HG02623 (cell line): ENCODE data around the gene BNC2.

Source experiments
- ATAC-seq: cut with Tn5 transposase; IDR thresholded peaks from one replicate; pipeline ENCODE4 v1.9.1; 2021; ENCODE audit warnings: moderate library complexity; ENCODE audit not compliant: unreplicated experiment

BNC2 gene

DNA sequence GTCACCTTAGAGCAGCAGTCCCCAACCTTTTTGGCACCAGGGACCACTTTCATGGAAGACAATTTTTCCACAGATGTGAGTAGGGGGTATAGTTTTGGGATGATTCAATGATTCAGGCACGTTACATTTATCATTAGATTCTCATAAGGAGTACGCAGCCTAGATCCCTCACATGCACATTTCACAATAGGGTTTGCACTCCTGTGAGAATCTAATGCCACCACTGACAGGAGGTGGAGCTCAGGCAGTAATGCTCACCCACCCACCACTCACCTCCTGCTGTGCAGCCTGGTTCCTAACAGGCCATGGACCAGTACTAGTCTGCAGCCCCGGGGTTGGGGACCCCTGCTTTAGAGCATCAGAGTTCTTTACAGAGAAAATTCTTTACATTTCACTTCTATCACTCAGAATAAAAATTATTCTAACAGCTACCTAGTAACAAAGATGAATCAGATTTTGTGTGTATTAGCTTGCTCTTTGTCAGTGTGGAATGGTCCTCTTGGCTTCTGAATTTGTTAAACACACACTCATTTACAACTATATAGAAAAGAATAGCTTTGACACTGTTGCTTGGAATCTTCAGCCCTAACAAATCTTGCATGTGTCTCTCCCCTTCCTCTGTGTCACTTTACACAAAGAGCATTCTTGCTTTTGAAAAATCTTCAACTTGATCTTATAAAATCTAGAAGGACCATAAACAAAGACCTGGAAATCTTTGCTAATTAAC, 438.6 kb downstream of the BNC2 start:
- no peak for ATAC-seq

DNA sequence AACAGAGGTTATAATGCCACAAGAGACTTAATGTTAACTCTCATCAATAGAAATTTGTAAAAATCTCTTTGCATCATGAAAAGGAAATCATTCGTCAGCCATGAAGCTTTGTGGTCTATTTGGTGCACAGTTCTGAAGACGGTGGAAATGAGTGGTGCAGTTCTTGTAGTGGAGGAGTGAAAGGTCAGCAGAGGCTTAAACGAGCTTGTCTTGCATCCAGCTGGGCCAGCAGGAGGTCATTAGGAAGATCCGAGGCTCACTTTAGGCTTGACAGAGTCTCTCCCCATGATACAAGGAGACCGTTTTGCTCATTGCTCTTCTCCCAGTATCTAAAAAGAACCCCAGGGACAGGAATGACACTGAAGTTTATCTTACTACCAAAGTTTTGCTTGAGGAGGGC, 440.8 kb downstream of the BNC2 start:
- ATAC-seq: no peak

DNA sequence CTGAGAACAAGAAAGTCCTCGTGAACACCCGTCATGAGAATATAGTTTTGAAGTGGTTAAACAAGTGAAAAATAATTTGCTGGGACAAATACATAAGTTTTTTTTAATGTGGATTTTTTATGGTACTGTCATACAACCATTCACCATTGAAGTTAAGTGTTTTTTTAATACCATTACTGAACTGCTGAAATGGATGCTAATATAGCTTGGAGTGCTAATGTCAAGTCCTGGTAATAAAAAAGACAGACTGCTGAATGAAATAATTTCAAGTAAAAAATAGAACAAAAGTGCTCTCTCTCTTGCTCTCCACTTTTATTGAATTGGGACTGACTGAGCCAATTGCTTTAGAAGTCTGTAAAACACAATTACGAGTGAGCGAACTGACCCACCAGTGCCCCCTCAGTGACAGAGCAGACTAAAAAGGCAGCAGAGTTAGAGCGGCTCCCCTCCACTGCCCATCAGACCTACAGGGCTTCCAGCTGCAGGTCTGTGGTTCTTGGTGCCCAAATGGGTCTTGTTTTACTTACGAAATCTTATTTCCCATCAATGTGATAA, 442.5 kb downstream of the BNC2 start:
- no peak for ATAC-seq

DNA sequence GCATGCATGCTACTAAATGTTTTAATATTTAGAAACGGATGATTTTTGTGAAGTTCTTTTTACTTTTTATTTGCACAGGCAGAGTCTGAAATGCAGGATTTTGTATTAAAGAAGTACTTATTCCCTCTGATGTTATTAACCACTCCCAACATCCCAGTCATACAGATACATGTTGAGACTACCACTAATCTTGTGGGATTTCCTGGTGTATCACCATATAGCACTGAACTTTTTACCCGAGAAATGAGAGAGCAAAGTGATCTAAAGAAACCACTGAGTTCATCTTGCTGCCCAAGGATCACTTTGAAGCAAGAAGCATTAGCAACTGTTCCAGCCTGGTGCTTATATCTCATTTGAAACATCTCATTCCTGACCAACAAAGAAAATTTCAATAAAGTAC, 443.8 kb downstream of the BNC2 start:
- no peak for ATAC-seq

DNA sequence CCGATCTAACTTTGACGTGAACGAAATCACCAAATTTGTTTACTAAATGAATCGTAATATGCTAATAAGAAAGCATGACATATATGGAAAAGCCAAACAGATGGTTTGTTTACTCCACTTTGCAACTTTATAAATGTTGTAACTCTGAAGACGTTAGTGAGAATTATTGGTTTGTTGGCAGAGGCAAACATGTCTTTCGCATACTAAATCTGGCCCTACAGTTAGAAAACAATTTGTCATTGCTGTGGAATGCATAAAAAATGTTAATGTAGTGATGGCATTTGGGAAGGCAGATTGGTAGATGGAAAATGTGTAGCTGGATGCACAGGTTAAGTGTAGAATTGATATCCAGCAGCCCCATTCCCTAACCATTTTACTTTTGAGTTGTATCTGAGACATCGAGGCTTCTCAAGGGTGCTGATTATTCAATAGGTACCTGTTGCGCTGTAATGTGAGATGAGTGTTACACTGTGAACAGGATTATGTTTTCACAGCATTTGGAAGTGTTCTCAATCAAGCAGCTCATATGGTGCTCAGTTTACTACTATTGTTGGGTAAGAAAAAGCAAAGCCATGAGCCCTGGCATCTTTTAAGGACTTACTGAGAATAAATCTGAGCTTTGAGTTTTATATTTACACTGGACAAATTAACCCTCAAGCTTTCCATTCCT, 444.8 kb downstream of the BNC2 start:
- no peak for ATAC-seq

DNA sequence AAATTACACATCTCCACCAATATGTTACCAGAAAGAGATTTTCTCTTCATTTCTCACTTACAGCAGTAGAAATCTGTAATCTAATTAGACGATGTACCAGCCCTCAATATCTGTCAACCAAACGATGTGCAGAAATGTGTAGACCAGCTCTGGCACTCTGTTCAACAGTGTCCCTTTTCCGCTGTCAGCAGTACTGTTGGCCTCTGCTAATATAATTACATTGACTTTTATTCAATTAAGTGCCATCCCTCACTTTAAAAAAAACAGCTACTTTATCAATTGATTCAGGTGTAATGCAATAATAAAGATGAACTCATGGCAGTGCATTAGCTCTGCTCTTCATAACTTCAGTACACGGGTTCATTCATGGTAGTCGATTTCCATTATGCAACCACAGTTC, 448.4 kb downstream of the BNC2 start:
- ATAC-seq: no peak

DNA sequence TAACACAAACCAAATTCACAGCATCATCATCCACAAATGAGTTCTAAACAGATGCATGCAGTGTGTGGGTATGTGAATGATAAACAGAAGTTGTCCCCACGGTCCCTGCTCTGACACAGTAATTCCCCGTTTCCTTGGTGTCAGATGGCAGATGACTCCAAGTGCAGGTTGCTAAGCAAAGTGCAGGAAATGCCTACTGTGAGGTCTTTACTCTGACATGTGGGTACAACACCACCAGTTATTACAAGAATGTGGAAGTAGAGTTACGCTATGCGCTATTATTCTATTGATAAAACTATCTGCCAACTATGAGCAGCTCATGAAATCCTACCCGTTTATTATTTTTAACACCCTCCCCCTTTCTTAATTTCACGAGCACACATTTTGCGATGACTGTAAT, 448.9 kb downstream of the BNC2 start:
- no peak for ATAC-seq

DNA sequence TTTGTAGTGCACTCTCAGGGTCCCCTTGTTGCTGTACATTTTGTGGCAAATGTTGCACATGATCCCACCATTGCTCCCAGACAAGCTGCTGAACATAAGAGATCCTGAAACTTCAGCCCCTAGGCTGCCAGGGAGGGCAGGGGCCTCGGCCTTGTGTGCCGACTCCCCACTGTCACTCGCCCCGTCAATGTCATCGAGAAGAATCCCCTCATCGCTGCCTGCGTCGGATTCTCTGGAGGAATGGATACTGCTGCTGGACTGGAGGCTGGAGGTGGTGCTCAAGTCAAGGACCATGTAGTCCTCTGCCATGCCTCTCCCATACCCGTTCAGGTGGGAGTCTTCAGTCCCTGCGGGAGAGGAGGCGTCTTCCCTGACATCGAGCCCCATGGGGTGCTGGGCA, 451.3 kb downstream of the BNC2 start:
- ATAC-seq: no peak

DNA sequence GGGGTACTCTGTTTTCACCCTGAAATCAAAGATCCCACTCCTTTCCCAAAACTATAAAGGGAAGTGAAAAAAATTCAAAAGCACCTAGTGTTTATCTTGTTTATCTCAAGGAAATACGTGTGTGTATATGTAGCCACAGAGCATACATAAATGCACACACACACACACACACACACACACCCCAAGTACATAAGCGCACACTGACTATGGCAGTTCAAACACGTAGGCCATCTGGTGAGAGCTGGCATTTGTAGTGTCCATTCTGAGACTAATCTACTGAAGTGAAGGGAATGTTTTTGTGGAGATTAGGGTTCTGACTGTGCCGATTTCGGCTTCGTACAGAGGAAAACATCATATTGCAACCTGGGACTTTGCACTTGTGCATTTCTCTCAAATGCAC, 451.7 kb downstream of the BNC2 start:
- ATAC-seq: no peak

DNA sequence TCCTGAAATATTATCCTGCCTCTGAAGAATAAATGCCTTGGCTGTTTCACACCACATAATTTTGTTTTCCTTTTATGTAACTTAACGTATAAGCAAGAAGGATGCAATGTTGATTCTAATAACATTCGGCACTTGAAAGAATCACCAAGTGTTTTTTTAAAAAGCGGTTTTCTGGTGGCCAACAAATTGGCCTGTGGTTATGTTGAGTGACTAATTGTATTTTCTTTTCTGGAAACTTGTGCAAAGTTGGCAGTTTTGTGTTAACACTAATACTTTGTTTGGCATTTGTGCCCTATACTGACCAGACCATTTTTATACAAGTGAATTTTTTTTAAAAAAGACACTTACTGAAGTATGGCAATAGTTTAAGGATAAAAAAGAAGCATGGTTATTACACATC, 452.7 kb downstream of the BNC2 start:
- ATAC-seq: no peak

DNA sequence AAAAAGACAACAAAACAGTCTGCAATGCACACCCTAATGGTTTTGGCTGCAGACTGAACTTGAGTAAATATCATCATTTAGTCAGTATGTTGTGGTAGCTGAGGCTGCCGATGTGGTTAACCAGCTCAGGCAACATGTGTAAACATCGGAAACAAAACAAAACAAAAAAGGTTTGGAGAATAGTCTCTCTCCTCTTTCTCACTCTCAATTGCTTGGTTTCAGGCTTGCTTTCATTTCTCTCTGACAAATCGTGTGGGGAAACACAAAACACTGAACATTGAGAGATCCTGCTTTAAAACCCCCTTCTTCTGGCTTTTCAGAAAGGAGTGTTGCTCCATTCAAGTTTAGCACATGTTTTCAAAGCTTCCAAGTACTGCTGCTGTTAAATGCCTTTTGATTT, 453.3 kb downstream of the BNC2 start:
- ATAC-seq: no peak

DNA sequence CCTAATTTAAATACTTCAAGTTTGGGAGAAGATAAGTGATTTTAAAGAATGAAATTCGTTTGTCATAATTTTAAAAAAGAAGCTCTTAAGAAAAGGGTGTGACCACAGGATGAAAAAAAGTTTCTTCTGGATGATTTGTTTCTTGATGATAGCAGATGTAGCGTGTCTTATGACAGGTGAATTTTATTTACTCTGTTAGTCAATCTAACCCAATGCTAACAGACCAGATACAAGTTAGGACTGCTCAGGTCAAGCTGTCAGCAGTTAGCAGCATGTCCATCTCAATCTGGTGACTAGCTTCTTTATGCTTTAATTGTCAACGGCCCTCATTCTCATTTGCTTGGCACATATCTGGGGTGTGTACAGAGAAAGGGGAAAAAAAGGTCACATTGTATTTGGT, 456.0 kb downstream of the BNC2 start:
- no peak for ATAC-seq

DNA sequence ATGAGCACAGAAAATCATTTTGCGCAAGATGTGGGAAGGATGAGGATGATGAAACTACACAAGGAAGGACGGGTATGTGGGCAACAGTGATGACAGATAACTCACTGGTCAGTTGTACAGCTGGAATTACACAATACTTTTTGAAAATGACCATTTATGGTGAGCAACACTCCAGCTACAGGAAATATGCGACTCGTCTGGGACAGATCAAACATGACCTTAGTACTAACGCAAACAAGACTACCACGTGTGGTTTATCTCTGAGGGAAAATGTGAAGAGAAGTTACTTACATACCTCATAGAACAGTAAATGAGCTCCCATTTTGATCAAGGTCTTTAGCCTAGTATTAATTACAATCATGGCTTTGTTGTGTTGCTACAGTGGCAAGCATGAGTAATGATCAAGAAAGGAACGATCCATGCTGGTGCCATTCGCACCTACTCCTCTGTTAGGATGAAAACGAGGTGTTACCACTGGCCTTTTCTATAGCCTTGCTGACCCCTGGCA, 456.9 kb downstream of the BNC2 start:
- ATAC-seq: no peak

DNA sequence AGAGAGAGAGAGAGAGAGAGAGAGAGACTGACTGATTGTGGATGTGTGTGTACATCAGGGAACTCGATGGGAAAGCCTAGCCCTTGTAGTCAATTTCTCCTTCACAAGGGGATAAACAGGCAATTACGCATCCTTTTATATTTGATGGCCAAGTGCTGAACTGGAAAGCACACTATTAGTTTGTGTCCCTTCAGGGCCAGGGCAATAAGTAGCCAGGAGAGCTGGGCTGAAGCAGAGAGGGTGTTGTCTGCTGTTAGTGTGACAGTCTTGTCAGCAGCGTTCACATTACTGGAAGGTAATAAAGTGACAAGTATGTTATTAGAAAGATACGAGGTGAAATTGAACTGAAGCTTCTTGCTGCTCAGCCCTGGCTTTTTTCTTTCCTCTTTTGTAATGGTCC, 457.7 kb downstream of the BNC2 start:
- no peak for ATAC-seq

DNA sequence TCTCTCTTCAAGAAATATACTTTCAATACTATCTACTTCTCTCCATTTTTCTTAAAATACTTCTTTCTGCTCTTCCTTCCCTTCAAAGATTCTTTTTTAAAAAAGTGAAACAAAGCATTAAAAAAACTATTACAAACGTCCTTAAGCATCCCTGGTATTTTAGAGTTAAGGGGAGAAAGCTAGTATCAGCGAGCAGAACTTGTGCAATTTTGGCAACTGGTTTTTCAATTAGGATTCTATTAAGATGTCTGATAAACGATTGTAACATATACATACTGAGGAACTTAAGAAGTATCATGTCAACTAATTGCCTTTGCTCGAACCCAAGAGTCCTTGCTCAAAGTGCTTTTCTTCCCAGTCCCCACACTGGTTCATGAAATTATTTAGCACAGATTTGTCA, 459.2 kb downstream of the BNC2 start:
- ATAC-seq: no peak

DNA sequence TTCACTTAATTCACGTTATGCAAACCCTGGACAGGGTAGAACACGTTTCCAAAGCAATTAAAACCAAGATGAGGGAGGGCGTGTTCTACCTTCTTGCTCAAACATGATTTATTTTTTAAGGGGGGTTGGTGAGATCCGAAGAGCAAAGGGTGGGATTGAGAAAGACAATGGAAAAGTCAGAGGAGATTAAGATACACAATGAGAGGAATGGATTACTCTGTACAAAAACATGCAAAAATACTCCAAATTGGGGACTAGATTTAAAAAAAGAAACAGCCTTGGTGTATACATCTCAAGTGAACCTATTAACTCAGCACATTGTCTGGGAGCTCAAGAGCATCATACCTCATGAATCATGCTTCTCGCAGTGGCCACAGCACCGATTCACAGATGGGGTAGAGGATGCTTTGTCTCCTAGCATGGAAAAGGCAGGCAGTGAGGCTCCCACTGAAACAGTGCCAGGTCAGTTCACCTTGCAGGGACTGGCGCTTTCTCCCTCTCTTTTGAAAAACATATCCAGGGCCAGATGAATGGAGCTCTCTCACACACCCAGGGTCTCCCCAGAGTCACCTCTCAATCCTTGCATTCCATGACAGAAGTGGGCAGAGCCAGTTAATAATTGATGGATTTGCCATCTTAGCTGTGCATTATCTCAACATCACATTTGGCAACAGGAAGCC, 459.7 kb downstream of the BNC2 start:
- ATAC-seq: no peak

DNA sequence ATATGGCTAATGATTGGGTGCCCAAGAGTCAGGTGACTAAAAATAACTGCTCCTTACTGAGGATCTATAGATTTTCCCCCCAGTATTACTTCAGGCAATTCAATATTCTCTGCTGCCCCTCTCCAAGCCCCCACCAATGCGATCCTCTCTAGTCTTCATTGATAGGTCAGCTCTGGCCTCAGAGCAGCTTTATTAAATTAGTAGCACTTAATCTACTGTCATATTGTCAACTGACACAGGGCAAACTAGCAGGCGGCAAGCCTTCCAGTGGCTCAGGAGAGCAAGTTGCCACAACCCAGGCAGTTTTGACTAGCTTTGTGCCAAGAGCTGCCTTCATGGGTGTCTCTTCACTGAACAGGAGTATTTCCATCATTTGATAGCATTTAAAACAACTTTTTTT, 462.9 kb downstream of the BNC2 start:
- ATAC-seq: no peak

DNA sequence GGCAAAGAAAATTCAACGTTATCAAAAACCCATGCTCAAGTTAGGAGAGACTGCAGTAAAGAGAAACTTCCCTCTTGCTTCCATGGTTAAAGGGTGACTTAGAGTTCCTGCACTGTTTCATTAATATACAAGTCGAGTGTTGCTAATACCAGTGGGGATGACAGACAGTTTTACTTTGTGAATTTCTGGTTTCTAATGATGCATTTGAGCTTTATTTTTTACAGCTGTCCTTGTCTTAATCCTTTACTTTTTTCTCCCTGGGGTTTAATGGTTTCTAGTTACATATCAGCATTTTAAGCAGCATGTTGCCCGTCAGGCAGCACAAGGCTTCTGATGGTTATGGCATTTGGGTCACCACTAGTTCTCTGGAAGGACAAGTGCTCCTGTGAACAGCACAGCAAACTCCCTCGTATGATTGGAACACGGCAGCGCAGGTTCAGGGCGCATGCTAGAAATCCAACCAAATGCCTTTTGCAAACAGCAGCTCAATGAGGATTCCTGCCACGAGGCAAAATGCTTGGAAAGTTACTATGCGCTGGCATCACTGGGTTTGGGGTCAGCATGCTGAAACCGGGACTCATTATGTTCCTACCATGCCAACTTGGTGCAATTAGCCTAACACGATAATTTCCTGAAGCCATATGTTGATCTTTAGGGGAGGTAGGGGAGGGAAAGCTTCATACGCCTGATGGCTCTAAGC, 463.8 kb downstream of the BNC2 start:
- no peak for ATAC-seq

DNA sequence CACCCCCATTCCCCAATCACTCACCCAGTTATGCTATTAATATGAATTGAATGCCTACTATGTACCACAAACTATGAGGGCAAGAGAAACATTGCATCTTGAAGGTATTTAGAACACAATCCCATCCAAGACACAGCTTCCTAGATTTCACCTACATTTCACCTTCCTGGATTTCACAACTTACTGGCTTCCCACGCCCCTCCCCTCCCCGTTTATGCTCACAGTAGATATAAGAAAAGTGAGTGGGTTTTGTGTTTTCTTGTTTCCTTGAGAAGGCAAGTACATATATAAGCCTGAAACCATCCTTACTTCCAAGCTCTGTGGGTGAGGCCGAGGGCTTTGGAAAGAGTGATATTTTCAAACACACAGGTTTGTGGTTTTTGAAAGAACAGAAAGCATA, 465.0 kb downstream of the BNC2 start:
- ATAC-seq: no peak

DNA sequence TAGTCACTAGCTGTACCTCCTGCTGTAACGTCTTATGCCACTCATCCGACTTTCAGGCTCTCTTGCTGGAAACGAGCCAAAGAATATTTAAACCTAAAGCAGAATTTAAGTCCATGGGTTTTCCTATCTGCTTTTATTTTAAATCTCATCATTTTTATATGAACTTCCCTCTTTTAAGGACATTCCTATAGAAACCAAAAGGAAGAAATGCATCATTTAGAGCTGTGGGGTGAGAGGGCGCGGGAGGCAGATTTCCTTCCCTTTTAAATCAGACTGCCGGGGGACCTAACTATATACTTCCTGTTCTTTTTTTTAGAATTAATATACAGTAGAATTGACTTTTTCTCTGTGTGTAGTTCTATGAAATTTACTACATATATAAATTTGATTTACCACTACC, 468.8 kb downstream of the BNC2 start:
- no peak for ATAC-seq

DNA sequence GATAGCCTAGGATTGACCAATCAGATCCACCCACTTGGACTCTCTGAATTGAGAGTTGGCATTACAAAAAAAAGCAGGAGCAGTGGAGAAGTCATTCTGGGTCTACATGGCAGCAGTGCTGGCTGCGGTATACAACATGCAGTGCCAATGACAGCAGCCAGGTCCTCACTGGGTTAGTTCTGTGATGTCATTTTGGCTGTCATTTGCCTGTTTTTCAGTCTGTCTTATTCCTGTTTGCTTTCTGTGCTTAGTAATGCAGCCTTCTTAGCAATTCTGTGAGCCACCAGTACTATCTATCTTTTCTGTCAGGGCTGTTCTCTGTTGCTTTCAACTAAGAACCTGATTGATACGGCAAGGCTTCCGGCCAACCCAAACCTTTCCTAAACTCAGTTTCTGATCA, 471.8 kb downstream of the BNC2 start:
- no peak for ATAC-seq
